Heart left ventricle (tissue), 16 donors: ENCODE measurements around the gene TFDP1. TPM values are rescaled to one million over a fixed set of nuclear protein-coding genes. Genes with fewer than 3 reads are reported as not detected.

Source experiments
- ATAC-seq, 4 donors: fragments of 200-7000 bp; cut with Tn5 transposase; one replicate each; pipeline ENCODE4 v1.9.1; 2020 to 2022; ENCODE audit warnings: moderate library complexity in 4 of 4, mild to moderate bottlenecking in 3 of 4, moderate number of reproducible peaks in 1 of 4
- DNase-seq, 5 donors: peaks; one replicate each; pipeline ENCODE4 v3.0.0-alpha.2; 2020
- H3K27ac ChIP-seq, 12 donors: fragments of 200-600 bp; sonication (generic) in 4 of 12; one replicate each; pipeline versions ENCODE4 v1.5.0 to v1.8.0; 2016 to 2022; ENCODE audit warnings: mild to moderate bottlenecking in 2 of 12
- H3K27me3 ChIP-seq, 9 donors: fragments of 200-600 bp; sonication (generic) in 2 of 9; one replicate each; pipeline versions ENCODE4 v1.5.1 to v1.8.0; 2016 to 2022; ENCODE audit warnings: mild to moderate bottlenecking in 3 of 9
- H3K36me3 ChIP-seq, 9 donors: fragments of 200-600 bp; sonication (generic) in 2 of 9; one replicate each; pipeline versions ENCODE4 v1.5.0 to v1.8.0; 2018 to 2022; ENCODE audit warnings: mild to moderate bottlenecking in 2 of 9
- H3K4me1 ChIP-seq, 12 donors: fragments of 200-600 bp; sonication (generic) in 4 of 12; one replicate each; pipeline versions ENCODE4 v1.5.0 to v1.8.0; 2016 to 2022; ENCODE audit warnings: mild to moderate bottlenecking in 3 of 12
- H3K4me3 ChIP-seq, 12 donors: fragments of 200-600 bp; sonication (generic) in 4 of 12; one replicate each; pipeline versions ENCODE4 v1.5.0 to v1.8.0; 2017 to 2022; ENCODE audit warnings: mild to moderate bottlenecking in 9 of 12, moderate library complexity in 4 of 12
- H3K9me3 ChIP-seq, 12 donors: fragments of 200-600 bp; sonication (generic) in 4 of 12; one replicate each; pipeline versions ENCODE4 v1.5.0 to v1.8.0; 2016 to 2022; ENCODE audit warnings: mild to moderate bottlenecking in 1 of 12
- POLR2A ChIP-seq, 2 donors: fragments of 450-650 bp; IDR thresholded peaks; one replicate each; pipeline ENCODE4 v1.6.1; 2017; ENCODE audit warnings: antibody characterized with exemption in 2 of 2, mild to moderate bottlenecking in 2 of 2, moderate library complexity in 2 of 2
- WGBS, 4 donors: extraction: QIAGEN DNeasy Blood & Tissue Kit in 2 of 4; methylation state at CpG; one replicate each; pipeline versions ENCODE4 v1.1.5 to v1.1.7; 2013 to 2018; 5-methylcytosine and 5-hydroxymethylcytosine counted together
- intact Hi-C, 10 donors: fragments of 100-400 bp; cut with DNase I; formaldehyde crosslinking; loops; one replicate each; pipeline versions ENCODE4 v1.11.1 to v1.14.2; 2022
- polyA plus RNA-seq, 2 donors: library from polyadenylated mRNA; stranded (reverse); fragments of 200-250 nt; gene quantifications; one replicate each; pipeline ENCODE4 v1.2.3, GENCODE V29; 2013
- total RNA-seq, 9 donors: library from RNA; depleted of rRNA in 2 of 9; stranded (reverse); fragments of >200 nt in 2 of 9; fragmentation: NEBNext Ultra II Directional in 3 of 9; extraction: Animal tissue kit (Norgen Biotek cat#: 25700) in 3 of 9; gene quantifications; one replicate each; pipeline versions ENCODE4 v1.1.0 to v1.2.4, GENCODE V29; 2016 to 2023
- TF ChIP-seq, protein P1 (sequence below), 12 donors: fragments of 200-600 bp; sonication (generic) in 4 of 12; IDR thresholded peaks; one replicate each; pipeline versions ENCODE4 v1.5.0 to v1.8.0; 2018 to 2022; ENCODE audit warnings: antibody characterized with exemption in 12 of 12, mild to moderate bottlenecking in 5 of 12
- donor health status: ischemic (EF 13 %, LVEDD 7.1; RV severe dilation, severe dysfunction).
- donor health status: healthy with polysubstance abuse.
- donor health status: DM: no; HTN: yes; CAD: no.
- donor health status: DM: no; HTN: no; CAD: no.
- donor health status: ischemic (EF 25% LVEDD 6.9; RV normal size, moderate dysfunction).
- donor health status: ischemic (EF 25% LVEDD 5.7; RV mildly dilated, moderate dysfunction).
- donor health status: healthy.
- donor health status: DM: yes; HTN: yes; CAD: no.
- donor health status: ischemic (EF 35%, LVEDD 5.7; RV mildly dilated, moderate dysfunction).
- donor health status: nonischemic (EF 11% LVEDD 7.7; RV severe dilation, severe dysfunction).
- donor health status: DM: yes; HTN: yes; CAD: no.
- donor health status: PGD.
- donor health status: ischemic (EF 29% LVEDD 5.4; RV normal size, mild dysfunction).
- donor health status: nonischemic (EF 23%, LVEDD 6.1; RV moderate dilation, normal function).

Gene TFDP1
- total and polyA plus RNA-seq, 11 donors: 19.7 to 50.3 (median 44.3) TPM

DNA sequence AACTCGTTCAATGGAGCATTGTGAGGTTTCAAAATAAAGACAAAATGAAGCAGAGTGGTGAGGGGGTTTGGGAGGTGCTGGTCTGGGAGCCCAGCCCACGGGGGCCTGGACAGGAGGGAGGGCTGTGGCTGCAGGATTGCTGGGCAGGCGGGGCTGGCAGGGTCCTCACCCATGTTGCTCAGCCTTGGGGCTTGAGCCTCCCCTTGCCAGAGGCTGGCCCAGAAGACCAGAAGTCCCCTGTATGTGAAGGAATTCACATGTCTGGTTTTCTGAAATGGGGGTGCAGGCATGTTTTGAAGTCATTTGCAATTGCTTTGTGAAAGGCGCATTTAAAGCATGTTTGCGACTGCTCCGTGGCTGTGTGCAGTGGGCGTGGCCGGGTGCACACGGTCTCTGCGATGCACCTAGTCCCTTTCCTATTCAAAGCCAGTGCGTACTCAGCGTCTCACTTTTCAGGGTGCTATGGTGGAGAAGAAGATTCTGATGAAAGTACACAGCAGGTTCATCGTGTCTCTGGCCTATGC lies 84.7 kb downstream of the TFDP1 start:
- no peaks in the 10 kb centered on the region for H3K36me3 ChIP-seq
- intact Hi-C loops: no loop called here
- TF ChIP-seq POLR2A (IDR thresholded peaks at IDR 0.05): no peak
- TF ChIP-seq, protein P1, sequence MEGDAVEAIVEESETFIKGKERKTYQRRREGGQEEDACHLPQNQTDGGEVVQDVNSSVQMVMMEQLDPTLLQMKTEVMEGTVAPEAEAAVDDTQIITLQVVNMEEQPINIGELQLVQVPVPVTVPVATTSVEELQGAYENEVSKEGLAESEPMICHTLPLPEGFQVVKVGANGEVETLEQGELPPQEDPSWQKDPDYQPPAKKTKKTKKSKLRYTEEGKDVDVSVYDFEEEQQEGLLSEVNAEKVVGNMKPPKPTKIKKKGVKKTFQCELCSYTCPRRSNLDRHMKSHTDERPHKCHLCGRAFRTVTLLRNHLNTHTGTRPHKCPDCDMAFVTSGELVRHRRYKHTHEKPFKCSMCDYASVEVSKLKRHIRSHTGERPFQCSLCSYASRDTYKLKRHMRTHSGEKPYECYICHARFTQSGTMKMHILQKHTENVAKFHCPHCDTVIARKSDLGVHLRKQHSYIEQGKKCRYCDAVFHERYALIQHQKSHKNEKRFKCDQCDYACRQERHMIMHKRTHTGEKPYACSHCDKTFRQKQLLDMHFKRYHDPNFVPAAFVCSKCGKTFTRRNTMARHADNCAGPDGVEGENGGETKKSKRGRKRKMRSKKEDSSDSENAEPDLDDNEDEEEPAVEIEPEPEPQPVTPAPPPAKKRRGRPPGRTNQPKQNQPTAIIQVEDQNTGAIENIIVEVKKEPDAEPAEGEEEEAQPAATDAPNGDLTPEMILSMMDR (IDR thresholded peaks at IDR 0.05): no peak
- 74 to 83% (median 79%) methylated on average over 13 of the region's 13 CpGs for WGBS, 4 donors
- H3K27me3 ChIP-seq: no peaks in the 10 kb centered on the region
- H3K4me1 ChIP-seq: no peaks in the 10 kb centered on the region
- DNase-seq: peak in 2 of 5 donors; percentile 3 to 9
- H3K27ac ChIP-seq: no peak overlapping the region
- no peak overlapping the region for H3K4me3 ChIP-seq
- H3K9me3 ChIP-seq: no peaks in the 10 kb centered on the region
- no peak for ATAC-seq

DNA sequence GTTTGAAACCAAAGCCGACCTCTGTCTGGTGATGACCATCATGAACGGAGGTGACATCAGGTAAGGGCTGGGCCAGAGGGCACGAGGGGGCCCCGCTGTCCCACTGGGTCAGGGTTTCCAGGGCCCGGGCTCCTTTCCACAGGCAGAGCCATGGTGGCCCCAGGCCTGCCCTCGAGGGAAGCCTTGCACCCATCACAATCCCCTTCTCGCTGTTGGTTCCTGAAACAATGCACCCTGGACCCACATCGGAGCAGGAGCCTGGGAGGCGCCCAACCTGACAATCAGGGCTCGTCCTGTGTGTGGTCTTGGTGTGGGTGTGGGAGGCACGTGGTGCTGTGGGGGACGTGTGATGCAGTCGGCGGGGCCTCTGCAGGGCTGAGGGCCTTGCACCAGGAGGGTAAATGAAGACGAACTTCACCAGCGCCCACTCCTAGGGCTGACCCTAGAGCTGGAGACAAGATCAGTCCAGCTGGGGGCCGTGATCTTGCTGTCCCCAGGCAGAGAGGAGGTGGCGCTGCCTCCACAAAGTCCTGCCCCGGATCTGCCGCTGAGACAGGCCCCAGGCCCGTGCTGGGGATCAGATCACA lies 85.3 kb downstream of the TFDP1 start:
- Histone ChIP-seq H3K36me3 (no peaks in the 10 kb centered on the region), H3K9me3 (no peaks in the 10 kb centered on the region), H3K4me3 (no peak overlapping the region), H3K4me1 (no peaks in the 10 kb centered on the region), H3K27ac (no peak overlapping the region), H3K27me3 (no peaks in the 10 kb centered on the region)
- TF ChIP-seq, protein P1 (IDR thresholded peaks at IDR 0.05): no peak
- TF ChIP-seq POLR2A (IDR thresholded peaks at IDR 0.05): no peak
- intact Hi-C loops: no loop called here
- ATAC-seq: peak in 1 of 4 donors; percentile 16
- WGBS, 4 donors: 82 to 86% (median 83%) methylated on average over 15 to 21 of the region's 21 CpGs
- peak in 3 of 5 donors; percentile 4 to 26 (median 14) for DNase-seq

DNA sequence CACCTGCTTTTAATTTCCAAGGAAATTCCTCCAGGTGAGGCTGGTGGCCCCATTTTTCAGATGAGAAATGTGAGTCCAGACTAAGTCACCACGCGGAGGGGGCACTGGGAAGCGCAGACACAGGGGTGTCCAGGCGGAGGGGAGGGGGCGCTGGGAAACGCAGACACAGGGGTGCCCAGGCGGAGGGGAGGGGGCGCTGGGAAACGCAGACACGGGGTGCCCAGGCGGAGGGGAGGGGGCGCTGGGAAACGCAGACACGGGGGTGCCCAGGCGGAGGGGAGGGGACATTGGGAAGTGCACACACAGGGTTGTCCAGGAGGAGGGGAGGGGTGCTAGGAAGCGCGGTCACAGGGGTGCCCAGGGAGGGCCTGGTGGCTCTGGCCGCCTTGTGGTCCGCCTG lies 86.0 kb downstream of the TFDP1 start:
- intact Hi-C loops: no loop called here
- Histone ChIP-seq H3K9me3 (no peaks in the 10 kb centered on the region), H3K27me3 (no peaks in the 10 kb centered on the region), H3K36me3 (no peaks in the 10 kb centered on the region), H3K27ac (no peak overlapping the region), H3K4me3 (no peak overlapping the region), H3K4me1 (no peaks in the 10 kb centered on the region)
- DNase-seq: peak in 3 of 5 donors; percentile 3 to 22 (median 8)
- TF ChIP-seq, protein P1 (IDR thresholded peaks at IDR 0.05): no peak
- TF ChIP-seq POLR2A (IDR thresholded peaks at IDR 0.05): no peak
- 88 to 94% (median 91%) methylated on average over 19 of the region's 19 CpGs for WGBS, 4 donors
- no peak for ATAC-seq

DNA sequence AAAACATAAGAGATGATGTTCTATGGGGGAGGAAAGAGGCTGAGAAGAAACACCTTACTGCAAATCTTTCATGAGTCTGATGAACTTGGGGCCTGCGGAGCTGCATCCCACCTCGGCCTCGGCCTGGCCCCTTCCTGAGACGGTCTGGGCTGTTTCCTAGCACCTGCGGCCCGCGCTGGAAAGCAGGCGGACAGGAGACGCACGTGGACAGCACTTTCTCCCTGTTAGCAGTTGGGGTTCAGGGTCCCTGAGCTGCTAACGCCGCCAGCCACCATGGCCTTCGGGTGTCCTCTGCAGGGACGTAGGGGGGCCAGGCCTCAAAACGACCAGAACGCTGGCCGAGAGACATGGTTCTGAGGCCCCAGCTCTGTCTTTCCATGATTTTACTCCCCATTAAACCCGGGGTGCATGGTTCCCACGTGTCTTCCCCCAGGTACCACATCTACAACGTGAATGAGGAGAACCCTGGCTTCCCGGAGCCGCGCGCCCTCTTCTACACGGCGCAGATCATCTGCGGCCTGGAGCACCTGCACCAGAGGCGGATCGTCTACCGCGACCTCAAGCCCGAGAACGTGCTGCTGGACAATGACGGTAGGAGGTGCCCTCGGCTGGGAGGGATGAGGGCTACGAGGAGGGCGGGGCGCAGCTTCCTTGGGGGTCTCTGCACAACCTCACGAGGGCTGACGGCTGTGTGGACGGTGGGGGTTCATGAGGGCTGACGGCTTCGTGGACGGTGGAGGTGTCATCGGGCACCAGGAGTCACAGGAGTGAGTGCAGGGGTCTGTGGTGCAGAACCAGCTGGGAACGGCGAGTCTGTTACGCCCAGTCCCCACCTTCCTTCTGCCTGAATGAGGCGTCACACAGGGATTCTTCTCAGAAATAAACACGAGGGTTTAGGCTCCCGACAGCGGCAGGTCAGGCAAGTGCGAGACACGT lies 86.8 kb downstream of the TFDP1 start:
- intact Hi-C loops: no loop called here
- no peak overlapping the region for H3K4me3 ChIP-seq
- ATAC-seq (peak in 3 of 4 donors; percentile 14 to 46 (median 43)), DNase-seq (peak in 3 of 5 donors; percentile 13 to 22 (median 16))
- H3K36me3 ChIP-seq: no peaks in the 10 kb centered on the region
- H3K9me3 ChIP-seq: no peaks in the 10 kb centered on the region
- no peak for TF ChIP-seq POLR2A (IDR thresholded peaks at IDR 0.05)
- TF ChIP-seq, protein P1 (IDR thresholded peaks at IDR 0.05): no peak
- no peaks in the 10 kb centered on the region for H3K27me3 ChIP-seq
- H3K27ac ChIP-seq: no peak overlapping the region
- no peaks in the 10 kb centered on the region for H3K4me1 ChIP-seq
- 90 to 94% (median 92%) methylated on average over 50 to 54 of the region's 54 CpGs for WGBS, 4 donors
